HG03025 (cell line): Measurements from ENCODE around the gene PPM1M.

Experiments used
- ATAC-seq: cut with Tn5 transposase; IDR thresholded peaks from one replicate; pipeline ENCODE4 v1.9.1; 2021; ENCODE audit warnings: mild to moderate bottlenecking, moderate library complexity; ENCODE audit not compliant: unreplicated experiment, low FRiP score

The PPM1M gene

DNA sequence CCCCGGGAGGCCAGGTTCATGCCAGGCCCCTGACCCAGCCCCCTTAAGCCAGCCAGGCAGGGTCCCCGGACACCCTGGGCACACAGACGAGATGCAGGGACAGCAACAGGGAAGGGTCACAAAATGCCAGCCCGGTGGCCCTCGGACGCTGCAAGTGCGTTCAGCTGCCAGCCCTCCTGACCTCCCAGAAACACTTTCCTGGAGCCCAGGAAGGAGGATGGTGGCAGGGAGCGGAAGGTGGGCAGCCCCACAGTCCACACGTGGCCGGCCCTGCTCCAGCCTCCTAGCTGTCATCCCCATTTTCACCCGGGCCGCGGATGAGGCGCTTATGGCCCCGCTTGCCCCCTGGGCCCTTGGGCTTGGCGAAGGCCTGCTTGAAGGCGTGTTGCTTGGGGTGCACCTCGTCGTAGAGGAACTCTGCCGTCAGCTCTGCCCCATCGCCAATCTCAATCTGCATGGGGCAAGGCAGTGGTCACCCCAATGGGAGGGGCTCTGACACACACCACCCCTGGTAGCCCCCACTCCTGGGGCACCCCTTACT, 16.7 kb upstream of the PPM1M start:
- no peak for ATAC-seq

DNA sequence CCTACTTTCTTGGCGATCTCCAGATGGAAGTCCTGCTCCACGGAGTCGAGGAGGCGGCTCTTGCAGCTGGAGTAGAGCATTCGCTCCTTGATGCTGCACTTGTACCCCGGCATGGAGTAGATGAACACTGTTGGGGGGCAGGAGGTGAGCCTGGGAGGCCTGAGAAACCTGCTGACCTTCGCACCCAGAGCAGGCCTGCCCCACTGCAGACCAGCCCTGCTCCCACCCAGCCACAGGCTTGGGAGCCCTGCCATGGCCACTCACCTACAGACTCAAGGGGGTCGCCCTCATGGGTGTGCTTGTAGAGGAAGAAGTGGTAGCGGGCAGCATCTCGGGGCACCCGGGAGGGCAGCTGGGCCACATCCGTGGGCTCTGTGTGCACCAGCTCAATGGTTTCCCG, 15.9 kb upstream of the PPM1M start:
- no peak for ATAC-seq

DNA sequence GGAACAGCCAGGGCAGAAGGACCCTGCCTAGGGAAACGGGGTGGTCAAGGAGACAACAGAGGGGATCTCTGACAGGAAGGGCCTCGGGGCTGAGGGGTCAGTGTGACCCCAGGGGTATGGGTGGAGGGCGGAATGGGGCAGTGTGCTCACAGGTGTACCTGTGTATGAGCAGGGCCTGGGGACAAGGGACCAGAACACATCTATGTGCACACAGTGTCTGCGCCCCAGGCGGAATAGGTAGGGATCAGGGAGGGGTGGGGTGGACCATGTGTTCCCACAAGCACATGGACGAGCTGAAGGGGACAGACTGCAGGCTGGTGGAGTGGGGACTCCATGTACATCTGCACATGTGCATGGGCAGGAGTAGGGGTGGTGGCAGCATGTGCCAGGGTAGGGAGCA, 15.1 kb upstream of the PPM1M start:
- no peak for ATAC-seq

DNA sequence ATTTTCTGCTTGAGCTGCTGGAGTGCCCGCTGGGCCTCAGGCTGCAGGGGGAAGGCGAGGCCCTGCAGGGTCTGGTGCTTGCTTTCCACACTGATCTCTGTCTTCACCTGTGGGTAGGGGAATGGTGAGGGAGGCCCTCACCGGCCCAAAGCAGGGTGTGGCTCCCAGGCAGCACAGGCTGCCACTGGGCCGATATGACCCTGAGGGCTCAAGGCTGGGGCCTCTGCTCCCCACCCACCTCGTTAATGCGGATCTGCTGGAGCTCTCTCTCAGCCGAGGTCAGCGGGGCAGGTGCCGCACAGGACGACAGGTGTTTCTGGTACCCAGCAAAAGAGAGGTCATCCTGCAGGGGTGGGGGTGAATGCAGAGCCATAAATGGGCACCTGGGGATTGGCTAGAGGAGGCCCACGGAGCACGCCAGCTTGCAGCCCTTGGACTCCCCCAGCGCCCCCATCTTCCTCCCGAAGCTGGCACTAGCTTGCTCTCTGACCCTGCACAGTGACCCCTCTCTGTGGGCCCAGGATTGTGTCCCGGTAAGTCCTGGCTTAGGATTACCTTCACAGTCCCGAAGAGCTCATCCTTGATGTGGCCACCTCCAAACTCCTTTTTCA, 14.6 kb upstream of the PPM1M start:
- no peak for ATAC-seq

- no peak for ATAC-seq
These were observed 13.9 kb upstream of the PPM1M start for GRCh38 chr3:52231502-52232278.

GRCh38 chr3:52232279-52233107, 13.1 kb upstream of the PPM1M start:
- ATAC-seq, result no peak

- ATAC-seq, result no peak
These were observed 12.4 kb upstream of the PPM1M start for GRCh38 chr3:52233108-52233591.

- ATAC-seq, result no peak
These were observed 11.6 kb upstream of the PPM1M start for GRCh38 chr3:52233968-52234367.

DNA sequence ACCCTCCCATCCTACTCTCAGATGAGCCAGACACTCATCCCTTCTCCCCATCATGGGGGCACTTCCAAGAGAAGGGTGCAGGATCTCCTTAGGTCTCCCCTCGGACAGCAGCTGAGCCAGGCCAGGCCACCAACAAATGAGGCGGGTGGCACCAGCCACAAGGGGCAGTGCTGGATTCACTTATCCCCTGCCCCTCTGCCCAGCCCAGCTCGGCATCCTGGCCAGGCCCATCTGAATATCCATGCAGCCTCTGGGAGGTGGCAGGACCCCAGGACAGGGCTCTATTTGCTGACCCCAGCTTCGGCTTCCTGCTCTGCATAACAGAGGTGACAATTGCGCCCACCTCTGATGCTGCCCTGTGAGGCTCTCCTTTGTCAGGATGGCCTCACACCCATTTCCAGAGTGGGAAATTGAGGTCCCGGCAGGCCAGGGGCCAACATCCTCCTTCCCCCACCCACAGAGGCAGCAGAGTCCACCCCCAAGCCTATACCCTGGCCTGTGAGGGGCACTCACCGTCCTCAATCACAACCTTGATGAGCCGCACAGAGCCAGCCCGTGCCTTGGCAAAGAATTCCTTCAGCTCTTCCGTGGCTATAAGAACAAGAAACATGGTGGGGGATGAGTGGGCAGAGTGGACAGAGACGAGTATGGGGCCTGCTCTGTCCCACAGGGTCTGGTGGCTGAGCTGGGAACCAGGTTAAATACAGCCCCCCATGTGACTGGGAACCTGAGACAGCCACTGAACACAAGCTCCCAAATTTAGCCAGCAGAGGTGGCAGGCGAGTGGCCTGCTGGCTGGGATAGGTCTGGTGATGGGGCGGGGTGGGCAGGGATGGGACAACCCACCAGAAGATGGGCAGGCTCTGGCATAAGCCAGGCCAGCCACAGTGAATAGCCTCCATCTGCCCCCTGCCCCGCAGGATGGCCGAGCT, 10.8 kb upstream of the PPM1M start:
- no peak for ATAC-seq

GRCh38 chr3:52236424-52236886, 9.1 kb upstream of the PPM1M start:
- ATAC-seq, result no peak

DNA sequence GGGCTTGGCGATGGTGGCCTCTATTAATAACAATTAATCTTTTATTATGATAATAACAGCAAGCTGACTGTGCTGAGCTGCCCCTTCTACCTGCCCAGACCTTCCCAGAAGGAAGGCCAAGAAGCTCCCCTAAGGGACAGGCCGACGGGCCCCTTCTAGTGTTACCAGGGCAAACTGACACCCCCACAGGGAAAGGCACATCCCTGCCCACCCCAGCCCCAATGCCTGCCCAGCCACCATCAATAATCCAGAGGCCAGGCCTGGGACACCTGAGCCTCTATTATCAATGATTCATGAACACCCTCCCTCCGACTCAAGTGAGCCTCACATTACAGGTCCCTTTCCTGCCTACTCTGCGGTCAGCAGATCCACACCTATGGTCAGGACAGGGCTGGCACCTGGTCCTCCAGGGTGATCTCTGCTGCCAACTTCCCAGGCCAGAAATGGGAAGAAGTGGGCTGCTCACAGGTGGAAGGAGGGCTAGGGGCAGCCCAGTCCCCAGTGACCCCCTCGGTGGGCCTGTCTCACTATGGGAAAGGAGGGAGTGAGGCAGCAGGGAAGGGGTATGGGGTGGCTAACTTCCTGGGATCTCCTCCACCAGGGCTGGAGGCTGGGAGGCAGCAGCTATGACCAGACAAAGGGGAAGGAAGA, 8.4 kb upstream of the PPM1M start:
- ATAC-seq, result no peak

DNA sequence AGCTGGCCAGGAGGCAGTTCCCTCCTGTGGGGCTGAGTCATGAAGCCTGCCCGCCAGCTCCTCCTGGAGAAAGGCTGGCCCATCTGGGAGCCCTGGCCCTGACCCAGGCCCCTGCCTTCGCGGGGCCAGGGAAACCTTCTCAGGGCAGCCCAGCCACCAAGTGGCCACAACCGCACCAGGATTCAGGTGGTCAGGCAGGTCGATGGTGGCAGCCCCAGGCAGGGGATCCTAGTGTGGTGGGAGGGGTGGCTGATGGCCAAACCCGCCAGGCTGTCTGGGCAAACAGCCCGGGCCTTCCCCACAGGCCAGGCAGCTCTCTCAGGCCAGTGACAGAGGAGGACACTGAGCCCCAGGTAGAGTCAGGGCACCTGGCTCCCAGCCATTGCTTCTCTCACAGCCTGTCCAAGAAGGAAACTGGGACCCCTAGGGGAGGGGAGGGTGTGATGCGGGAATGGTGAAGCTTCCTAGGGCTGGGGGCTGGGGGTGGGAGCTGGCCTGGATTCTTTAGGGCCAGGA, 7.8 kb upstream of the PPM1M start:
- ATAC-seq, result no peak

GRCh38 chr3:52238193-52238760, 7.3 kb upstream of the PPM1M start:
- ATAC-seq, result no peak

- ATAC-seq, result peak; percentile 53
These were observed 6.5 kb upstream of the PPM1M start, which contains the start of gene TWF2 for GRCh38 chr3:52238761-52239701. TWF2 (minus strand) TSS chr3:52239158; CDS start chr3:52239016, 142 bp downstream.

DNA sequence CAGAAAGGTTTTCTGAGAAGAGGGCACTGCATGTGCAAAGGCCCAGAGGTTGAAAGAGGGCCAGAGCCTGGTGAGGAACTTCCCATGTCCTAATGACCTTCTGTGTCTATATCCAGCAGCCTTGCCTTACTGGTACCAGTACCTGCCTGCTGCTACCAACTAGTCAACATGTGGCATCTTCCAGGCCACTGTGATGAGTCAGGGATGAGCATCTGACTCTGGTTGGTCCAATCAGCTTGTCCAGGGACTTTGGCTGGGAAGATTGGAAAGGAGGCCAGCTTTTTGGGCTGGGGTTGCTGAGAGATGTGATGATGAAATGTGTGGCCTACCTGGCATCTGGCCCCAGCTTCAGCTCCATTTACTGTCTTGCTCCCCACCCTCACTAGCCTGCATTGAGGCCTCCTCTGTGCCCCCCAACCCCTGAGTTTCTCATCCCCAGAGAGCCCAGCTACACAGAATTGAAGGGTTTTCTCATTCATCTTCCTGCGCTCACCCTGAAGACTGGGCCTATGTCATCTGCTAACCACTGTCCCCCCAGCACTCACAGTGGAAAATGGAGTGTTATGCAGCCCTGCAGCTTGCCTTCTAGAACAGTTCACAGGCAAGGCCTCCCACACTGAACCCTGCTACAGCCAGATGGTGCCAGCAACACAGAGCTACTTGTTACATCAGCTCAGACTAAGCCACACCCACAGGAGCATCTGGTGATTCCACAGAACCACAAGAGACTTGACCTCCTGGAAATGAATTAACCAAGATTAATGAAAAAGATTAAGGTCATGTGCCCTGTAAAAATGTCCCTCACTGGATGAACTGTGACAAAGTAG, 5.3 kb upstream of the PPM1M start:
- no peak for ATAC-seq

DNA sequence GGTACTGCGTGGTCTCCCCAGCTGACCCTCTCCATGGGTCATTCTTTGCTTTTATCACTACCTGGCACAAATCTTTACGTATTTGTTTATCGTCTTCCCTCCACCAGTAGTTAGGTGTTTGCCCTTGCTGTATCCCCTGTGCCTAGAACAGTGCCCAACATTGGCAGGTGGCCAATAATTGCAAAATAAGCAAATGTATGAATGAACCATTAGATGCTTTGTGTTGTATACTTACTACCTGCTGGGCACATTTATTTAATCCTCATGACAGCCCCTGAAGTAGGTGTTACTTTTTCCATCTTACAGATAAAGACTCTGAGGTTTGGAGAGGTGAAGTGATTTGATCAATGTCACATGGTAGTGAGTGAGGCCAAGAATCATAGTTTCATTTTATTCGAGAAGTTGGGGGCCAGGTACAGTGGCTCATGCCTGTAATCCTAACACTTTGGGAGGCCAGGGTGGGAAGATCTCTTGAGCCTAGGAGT, 4.6 kb upstream of the PPM1M start:
- ATAC-seq, result no peak

DNA sequence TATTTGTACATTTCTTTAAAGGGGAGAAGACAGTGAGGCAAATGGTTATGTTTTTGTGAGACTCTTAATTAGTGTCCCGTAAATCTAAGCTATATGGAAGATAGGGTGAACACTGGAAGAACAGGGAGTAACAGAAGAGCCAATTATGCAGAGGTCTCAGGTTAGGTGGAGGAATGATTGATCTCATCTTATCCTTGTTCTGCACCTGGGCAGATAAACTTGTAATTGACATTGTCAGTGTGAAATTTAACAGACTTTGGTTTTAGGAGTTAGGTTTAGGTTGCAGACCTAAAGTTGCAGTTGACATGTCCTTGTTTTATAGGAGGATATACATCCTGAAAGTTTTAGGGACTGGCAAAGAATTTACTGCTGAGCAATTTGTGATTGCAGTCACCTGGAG, 3.5 kb upstream of the PPM1M start:
- ATAC-seq, result no peak
